Measurements from ENCODE around the gene ARL6IP4.

ARL6IP4 gene

DNA sequence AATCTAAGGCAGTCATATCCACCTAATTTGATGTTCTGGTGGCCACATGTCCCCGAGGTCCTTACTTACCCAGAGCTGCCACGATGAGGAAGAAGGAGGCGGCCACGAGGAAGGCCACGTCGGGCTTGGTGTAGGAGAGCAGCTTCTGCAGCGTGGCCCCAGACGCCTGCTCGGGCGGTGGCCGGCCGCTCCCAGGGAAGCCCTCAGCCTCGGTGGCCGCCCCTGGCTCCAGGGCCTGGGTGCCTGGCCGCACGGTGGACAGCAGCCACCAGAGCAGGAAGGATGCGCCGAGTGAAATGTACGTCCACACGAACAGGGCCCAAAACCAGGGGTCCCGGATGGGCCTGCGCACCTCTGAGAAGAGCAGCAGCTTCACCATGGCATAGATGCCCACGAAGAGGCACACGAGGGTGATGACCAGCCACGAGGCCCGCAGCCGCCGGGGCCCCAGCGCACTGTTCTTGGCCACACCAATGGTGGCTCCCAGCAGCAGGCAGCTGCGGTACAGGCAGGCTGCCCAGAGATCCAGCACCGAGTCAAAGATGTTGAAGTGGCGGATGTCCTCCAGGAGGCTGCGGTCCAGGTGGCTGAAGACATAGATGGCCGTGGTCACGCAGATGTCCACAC lies 20.8 kb upstream of the ARL6IP4 start:
- DNase-seq = no peak

DNA sequence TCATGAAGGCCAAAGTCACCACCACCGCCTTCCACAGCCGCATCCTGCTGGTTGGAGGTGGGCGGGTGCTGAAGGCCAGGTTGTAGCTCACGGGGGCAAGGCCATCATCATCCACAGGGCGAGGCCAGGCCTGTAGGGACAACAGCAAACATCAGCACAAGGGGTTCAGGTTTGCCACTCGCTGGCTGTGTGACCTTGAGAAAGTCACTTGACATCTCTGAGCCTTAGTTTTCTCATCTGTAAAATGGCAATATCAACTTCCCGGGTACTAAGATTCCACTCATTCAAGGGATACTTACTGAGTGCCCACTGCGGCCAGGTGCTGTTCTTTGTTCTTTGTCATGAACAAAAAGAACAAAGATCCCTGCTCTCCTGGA lies 20.3 kb upstream of the ARL6IP4 start:
- no peak for DNase-seq

DNA sequence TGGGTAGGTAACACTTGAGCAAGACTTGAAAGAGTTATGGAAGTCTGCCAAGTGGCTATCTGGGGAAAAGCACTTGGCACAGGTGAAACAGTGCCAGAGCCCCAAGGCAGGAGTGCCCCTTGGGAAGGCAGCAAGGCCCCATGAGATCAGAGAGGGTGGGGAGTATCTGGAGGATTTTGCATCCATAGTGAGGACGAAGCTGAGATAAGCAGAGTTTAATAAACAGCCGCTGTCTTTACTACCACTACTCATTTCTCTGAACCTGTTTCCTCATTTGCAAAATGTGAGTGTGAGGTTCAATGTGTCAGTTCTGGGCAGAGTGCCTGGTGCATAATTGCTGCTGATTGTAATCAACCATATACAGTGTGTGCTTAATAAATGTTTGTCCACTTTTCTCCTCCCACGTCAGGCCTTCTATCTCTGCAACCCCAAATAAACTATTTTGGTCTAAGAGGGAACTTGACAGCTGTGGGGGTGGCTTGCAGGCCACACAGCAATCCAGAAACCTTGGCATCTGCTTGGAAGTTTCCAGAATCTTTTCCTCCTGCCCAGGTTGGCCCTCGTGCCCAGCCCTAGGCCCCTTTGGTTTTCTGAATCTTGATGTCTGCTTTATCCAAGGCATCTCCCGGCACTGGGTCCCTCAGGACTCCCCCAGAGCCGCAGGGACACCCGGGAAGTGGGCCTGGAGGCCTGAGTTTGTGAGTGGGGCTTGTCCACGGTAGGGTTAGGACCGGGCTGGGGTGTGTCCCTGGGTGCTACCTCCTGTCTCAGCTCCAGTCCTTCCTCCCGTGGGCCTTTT lies 18.8 kb upstream of the ARL6IP4 start:
- DNase-seq = no peak

DNA sequence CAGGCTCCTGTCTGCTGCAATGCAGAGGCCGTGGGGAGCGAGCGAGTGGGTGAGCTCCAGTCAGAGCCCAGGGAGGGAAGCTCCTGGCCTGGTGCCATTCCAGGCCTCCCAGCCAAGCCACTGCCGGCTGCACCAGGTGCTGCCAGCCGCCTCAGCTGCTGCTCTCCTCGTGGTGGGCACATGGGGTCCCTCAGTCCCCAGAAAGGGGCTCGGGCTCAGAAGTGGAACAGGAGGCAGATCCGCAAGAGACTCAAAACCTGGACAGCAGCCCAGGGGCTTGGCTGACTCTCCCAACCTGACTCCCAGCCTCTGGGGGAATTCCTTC lies 16.6 kb upstream of the ARL6IP4 start:
- DNase-seq = no peak

DNA sequence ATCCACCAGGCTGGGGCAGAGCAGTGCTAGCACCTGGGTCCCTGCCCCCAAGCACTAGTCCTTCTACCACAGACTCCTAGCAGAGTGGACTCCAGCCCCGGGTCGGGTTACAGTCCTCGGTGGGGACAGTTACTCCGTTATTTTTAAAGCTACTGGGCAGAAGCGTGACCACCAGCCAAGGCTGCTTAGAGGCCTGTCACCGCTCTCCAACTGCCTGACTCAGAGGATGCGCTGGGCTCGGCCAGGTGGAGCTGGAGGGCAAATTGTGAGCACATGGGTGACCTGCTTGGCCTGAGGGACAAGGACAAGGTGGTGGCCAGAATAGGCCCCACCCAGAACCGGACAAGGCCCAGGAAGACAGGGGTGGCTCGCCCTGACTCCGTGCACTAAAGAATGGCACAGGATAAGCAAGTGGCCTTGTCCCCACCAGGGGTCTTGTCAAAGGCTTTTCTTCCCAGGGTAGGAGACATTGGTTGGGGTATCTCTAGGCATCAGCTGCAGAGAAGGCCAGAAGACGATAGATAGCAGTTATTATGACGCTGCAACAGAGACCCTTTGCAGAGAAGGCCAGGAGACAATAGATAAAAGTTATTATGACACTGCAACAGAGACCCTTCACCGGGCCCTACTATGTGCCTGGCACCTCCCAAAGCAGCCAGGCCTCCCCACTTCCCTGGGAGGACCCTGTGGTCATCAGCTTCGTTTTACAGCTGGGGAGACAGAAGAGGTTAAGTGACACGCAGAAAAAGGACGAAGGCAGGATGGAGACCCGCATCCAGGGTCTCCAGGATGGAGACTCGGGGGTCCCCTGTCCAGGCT lies 15.8 kb upstream of the ARL6IP4 start:
- DNase-seq = no peak

DNA sequence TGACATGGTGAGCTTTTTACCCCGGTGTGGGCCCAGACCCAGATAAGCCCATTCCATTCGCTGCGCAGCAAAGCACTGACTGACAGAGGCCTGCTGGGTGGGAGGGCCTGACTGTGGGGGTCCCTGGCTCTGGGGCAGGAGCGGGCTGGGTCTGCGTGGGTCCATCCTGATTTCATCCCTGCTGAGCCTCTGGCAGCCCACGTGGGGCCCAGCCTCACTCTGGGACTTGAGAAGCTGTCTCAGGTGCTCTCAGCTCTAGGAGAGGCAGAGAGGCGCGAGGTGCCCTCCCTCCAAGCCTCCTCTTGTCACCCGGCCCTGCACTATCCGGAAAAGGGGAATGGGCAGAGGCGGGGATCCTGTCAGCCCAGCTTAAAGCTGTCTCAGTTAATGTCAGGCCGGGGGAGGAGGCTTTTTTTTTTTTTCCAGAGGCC lies 15.1 kb upstream of the ARL6IP4 start:
- no peak for DNase-seq

DNA sequence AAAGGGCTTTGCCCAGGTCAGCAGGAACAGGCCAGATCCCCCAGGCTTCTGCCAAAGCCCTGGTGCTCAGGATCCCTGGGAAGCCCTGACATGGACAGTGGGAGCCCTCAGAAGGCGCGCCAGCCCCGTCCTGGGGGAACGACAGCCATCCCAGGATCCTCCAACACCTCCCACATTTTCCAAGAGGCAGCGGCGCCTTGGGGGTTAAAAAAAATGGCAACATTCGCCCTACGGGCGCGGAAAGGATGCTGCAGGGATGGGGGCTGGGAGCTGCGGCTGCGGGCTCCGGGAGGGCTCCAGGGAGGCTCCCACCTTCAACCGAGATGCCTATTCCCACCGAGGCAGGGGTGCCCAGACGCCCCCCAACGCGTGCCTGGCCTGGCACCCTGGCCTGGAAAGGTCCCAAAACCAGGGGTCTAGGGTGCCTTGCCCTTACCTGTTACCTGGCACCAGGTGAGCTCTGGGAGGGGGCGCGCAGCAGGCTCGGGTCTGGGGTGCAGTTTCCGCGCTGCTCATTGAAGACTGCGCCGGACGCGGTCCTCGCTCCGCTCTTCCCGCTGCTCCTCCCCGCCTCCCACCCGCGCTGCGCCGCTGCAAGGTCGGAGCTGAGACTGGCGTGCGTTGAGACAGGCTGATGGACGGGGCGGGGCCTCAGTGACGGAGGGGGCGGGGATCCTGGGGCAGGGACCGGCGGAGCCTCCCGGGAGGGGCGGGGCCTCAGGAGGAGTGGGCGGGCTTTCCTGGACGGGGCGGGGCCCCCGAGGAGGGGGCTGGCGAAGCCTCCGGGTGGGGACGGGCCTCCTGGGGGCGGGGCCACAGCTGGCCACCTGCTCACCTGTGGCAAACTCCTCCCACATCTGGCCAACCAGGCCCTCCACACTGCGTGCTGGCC lies 14.4 kb upstream of the ARL6IP4 start, which contains the start of gene ABCB9:
Gene ABCB9, minus strand, starts transcription at position 613 of the 892 bp plus-strand sequence. CDS start 6,228 bp downstream, outside the sequence.
- DNase-seq = peak; percentile 86

DNA sequence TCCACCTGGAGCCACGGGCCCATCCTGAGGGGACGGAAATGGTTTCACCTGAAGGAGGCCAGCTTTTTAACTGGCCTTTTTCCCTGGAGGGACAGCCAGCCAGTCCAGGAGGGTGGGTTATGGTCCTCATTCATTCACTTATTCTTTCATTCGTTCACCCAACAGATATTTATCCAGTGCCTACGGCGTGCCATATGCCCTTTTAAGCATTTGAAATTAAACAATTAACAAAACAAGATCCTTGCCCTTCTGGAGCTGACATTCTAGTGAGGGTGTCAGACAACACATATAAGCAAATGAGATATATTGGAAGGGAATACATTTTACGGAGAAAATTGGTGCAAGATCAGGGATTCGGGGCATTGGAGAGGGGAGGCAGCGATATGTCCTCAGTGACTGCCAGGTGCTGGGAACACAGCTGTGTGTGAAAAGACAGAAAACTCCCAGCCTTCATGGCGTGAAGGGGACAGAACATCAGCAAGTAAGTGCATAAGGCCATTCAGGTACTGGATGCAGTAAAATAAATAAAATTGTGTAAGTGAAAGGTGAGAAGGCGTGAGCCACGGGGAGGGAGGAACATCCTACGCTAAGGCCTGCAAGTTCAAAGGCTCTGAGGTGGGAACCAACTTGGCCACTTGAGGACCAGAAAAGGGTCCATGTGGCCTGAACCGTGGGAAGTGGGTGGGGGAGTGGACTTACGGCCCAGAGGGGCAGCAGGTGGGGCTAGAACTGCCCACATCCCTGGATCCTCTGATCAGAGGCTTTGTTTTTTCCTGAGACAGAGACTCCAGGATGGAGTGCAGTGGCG lies 13.5 kb upstream of the ARL6IP4 start:
- DNase-seq = no peak

DNA sequence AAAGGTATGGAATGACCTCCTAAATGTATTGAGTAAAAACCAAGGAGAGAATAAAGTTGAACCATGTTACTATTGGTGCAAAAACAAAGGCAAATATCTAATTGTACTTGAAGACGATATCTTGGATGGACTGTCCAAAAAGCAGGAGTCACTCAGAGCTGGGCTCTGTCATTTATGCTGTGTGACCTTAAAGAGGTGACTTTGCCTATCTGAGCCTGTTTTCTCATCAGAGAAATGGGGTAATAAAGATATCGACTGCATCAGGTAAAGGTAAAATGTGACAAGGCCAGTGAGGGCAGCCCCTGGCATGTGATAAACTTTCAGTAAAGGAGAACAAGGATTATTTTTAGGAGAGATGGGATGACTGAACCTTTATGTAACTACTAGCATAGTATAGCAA lies 12.4 kb upstream of the ARL6IP4 start:
- DNase-seq = no peak

DNA sequence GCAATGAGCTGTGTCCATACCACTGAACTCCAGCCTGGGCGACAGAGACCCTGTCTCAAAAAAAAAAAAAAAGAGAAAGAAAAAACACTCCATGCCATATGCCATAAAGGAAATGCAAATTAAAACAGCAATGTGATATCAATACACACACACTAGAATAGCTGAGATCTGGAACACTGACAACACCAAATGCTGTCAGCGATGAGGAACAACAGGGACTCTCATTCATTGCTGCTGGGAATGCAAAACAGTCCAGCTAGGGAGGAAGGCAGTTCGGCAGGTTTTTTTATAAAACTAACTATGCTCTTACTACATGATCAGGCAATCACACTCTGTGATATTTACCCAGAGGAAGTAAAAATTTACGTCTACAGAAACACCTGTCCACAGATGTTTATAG lies 10.8 kb upstream of the ARL6IP4 start:
- DNase-seq = no peak

DNA sequence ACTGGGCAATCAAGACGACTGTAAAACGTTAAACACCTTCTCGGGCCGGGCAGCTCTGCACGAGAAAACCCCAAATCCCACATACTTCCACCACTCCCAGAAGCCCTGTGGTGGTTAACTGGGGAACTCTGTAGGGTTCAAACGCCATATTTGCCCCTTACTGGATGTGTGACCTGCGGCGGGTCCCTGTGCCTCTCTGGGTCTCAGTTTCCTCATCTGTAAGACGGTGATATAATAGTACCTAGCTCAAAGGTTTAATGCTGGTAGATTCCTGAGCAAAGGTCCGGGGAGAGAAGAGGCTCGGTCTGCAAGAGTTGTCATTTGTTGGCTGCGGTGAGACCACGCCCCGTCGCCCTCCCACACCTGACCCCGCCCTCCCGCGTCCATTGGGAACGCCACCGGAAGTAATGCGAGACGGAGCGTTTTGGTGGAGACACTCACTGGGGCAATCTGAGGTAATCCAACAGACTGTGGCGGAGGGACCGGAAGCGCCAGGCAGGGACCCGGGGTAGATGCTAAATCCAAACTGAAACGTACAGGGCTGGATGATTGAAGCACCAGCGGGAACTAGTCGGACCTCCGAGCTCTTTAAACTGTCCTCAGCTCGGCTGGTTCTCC lies 6.1 kb upstream of the ARL6IP4 start:
- DNase-seq = peak; percentile 97

DNA sequence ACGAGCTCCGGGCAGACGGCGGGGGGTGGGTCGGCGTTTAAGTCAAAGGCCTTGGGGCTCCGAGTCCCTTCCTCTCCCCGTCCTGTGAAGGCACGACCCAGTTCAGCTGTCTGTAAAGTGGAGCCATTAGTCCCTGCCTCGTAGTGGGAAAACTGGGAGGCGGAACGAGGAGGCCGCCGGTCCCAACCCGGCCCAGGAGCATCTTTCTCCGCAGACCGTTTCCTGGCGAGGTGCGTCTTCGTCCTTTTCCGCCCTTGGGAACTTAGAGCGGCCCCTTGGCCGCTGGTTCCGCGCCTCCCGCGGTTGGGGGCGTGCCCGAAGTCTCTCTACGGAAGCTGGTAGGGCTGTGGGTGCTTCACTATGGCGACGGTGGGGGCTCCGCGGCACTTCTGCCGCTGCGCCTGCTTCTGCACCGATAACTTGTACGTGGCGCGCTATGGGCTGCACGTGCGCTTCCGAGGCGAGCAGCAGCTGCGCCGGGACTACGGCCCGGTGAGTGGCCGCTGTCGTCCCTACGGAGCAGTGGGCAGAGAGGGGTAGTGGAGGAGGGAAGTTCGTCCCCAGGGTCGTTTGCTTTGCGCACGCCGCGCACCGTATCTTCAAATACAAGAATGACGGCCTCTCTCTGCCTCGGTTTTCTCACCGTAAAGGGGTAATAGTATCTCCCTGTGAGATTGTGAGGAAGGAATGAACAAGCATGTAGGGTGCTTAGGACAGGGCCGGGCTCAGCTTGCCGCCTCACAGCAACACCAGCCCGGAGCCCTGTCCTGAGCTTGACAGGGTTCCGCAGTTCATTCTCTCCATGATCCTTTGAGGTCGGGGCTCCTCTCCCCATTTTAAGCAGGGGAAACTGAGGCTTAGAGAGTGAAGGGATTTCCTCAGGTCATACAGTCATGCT lies 5.3 kb upstream of the ARL6IP4 start, which contains the start of gene OGFOD2:
Gene OGFOD2, plus strand, starts transcription at position 353 of the 898 bp plus-strand sequence. Its CDS starts 8 bp downstream, at position 361.
- DNase-seq = peak; percentile 90

DNA sequence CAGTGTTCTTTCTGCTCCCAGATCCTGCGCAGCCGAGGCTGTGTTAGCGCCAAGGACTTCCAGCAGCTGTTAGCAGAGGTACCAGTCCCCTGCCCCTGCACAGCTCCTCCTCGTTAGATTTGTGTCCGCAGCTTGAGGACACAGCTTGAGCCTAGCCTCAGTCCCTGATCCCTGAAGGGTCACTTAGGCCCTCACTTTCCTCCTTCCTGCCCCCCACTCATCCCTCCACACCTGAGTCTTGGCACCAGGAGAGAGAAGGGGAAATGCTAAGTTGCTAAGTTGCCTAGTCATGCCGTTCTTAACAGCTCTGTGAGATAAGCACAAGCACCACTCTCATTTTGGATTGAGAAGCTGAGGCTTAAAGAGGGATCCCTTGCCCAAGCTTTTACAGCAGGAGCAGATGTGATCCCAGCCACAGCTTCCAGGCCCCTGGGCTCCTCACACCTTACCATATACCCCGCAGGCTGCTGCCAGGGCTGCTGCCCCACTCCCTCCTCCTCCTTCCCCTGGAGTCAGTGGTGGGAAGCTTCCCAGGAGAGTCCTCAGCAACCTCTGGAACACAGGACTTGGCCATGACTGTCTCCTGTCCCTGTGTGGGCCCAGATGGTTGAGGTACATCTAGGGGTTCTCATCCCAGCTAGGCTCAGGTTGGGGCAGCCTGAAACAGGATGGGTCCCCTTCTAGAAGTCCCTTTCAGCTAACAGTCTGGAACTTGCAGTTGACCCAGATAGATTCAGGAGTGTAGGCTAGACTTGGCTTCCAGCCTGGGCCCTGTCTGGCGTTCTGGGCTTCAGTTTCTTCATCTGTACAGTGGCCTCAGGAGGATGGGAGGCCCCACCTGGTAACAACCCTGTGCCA lies 4.5 kb upstream of the ARL6IP4 start:
- DNase-seq = no peak

DNA sequence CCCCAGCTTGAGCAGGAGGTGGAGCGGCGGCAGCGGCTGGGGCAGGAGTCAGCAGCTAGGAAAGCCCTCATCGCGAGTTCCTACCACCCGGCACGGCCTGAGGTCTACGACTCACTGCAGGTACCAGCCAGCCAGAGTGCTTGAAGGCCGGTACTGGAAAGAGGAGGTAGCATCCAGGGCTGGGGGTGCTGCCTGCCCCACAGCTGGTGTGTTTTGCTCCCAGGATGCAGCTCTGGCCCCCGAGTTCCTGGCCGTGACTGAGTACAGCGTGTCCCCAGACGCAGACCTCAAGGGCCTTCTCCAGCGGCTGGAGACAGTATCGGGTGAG lies 3.9 kb upstream of the ARL6IP4 start:
- DNase-seq = no peak

DNA sequence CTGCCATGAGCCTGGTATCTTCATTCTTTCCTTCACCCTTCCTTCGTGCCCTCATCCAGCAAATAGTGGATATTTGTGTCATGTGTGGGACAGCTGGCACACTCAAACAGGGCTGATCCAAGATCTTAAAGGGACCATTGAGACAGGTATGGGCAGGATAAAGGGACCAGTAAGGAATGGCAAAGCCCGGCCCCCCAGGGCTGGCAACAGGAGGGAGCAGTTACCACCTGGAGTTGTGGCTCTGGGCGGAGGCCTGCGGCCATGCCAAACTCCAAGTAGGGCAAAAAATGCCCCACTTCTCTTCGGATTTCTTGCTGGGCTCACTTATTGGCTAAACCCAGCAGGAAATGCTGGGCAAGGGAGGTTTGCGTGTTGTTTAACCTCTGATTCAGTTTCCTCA lies 3.3 kb upstream of the ARL6IP4 start:
- no peak for DNase-seq

DNA sequence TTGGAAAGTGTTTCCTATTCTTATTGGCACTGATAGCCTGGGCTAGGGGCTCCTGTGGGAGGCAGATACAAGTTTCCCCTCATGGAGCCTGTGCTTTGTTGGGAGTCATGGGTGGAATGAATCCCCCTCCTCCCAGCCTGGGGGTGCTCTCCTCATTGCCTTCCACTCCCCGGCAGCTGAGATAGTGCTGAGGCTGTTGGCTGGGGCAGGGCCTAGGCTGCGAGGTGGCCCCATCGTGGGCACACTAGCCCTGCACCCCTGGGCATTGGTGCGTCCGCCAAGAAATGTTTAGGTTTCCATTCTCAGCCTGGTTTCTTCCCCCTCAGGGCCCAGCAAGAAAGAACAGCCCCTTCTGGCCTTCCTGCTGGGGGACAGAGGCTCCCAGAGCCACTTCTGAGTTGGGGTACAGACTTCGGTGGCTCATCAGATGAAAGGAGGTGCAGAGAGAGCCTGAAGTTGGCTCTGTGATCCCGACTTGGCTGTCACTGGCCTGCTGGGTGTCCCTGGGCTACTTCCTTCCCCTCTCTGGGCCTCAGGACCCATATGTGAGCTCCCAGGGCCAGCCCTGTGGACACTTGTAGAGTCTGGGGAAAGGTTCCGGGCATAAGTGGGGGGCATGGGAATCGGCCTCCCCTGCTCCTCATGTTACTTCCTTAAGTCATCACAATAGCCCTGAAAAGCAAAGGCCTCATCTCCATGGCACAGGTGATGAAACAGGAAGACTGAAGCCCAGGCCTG lies 2.7 kb upstream of the ARL6IP4 start:
- no peak for DNase-seq

DNA sequence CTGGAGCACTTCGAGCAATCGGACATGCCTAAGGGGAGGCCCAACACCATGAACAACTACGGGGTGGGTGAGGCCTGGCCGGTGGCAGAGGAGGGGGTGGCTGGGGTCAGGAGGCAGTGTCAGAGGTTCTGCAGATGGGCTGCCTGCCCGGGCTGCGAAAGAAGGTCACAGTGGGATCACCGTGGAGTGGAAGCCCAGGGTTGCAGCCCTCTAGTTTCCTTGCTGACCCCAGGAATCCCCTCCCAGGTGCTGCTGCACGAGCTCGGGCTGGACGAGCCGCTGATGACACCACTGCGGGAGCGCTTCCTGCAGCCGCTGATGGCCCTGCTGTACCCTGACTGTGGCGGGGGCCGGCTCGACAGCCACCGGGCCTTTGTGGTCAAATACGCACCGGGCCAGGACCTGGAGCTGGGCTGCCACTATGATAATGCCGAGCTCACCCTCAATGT lies 1.9 kb upstream of the ARL6IP4 start:
- DNase-seq = no peak

Data from HCEC 1CT (cell line).